GM23248 (cell line): ENCODE data around the gene ELMO1.

ENCODE experiments used
- EZH2 ChIP-seq: fragments of 200-600 bp; sonication (generic); IDR thresholded peaks from 2 replicates; pipeline ENCODE4 v1.6.1; 2018; ENCODE audit warnings: antibody characterized with exemption, mild to moderate bottlenecking; ENCODE audit not compliant: insufficient read depth, poor library complexity, severe bottlenecking
- EZH2phosphoT487 ChIP-seq: fragments of 200-600 bp; sonication (generic); IDR thresholded peaks from 2 replicates; pipeline ENCODE4 v1.6.1; 2018; ENCODE audit warnings: antibody characterized with exemption, moderate library complexity, mild to moderate bottlenecking, low read depth; ENCODE audit not compliant: insufficient read depth

GRCh38 chr7:37098762-37099161, 349.9 kb downstream of the ELMO1 start:
- no peak for TF ChIP-seq EZH2
- TF ChIP-seq EZH2phosphoT487, result no peak
